Mesothelial cell of epicardium (in vitro differentiated cells): Measurements from ENCODE around the gene SH2D1B. TPM values are rescaled to one million over a fixed set of nuclear protein-coding genes. Genes with fewer than 3 reads are reported as not detected.
"Not testable (repeated sequence)": the region's sequence is repeated elsewhere in the genome, so short reads cannot be mapped to it uniquely, and the experiment has no call there.

ENCODE experiments used
- DNase-seq, 2 experiments: peaks; one replicate each; pipeline ENCODE4 v3.0.0; 2021; ENCODE audit warnings: low spot score in 2 of 2; ENCODE audit not compliant: unreplicated experiment in 2 of 2
- H3K27ac Mint-ChIP-seq: 2 replicates; pipeline ENCODE4 v1.8.0; 2021; ENCODE audit warnings: mixed read lengths
- H3K27me3 Mint-ChIP-seq: 2 replicates; pipeline ENCODE4 v1.8.0; 2021; ENCODE audit warnings: low read depth, mixed read lengths
- H3K36me3 Mint-ChIP-seq: 2 replicates; pipeline ENCODE4 v1.8.0; 2021; ENCODE audit warnings: mixed read lengths
- H3K4me1 Mint-ChIP-seq: 2 replicates; pipeline ENCODE4 v1.8.0; 2021; ENCODE audit warnings: mixed read lengths
- H3K4me3 Mint-ChIP-seq: 2 replicates; pipeline ENCODE4 v1.8.0; 2021; ENCODE audit warnings: mild to moderate bottlenecking, moderate library complexity, mixed read lengths
- H3K9me3 Mint-ChIP-seq: 2 replicates; pipeline ENCODE4 v1.8.0; 2021; ENCODE audit warnings: mixed read lengths
- CTCF ChIP-seq: fragments of 200-600 bp; sonication (generic); IDR thresholded peaks from one replicate; pipeline ENCODE4 v1.5.0; 2021; ENCODE audit warnings: antibody characterized with exemption; ENCODE audit not compliant: unreplicated experiment
- total RNA-seq: library from RNA; stranded (reverse); gene quantifications from 3 replicates; pipeline ENCODE4 v1.2.1, GENCODE V29; 2021

SH2D1B gene
- total RNA-seq, 1 donor from 2014 or later: not detected

- H3K4me1 Mint-ChIP-seq: no peaks in the 10 kb centered on the region
- TF ChIP-seq CTCF: no peak
- peaks cover 1% of the 10 kb centered on the region for H3K27me3 Mint-ChIP-seq
- no peaks in the 10 kb centered on the region for H3K36me3 Mint-ChIP-seq
- no peak for DNase-seq
- H3K9me3 Mint-ChIP-seq: peaks cover 3% of the 10 kb centered on the region
- no peak overlapping the region for H3K27ac Mint-ChIP-seq
- H3K4me3 Mint-ChIP-seq: no peak overlapping the region
Observed at GRCh38 chr1:162430583-162430982, 18.6 kb upstream of the SH2D1B start.

- no peak for DNase-seq
- no peak overlapping the region for H3K4me3 Mint-ChIP-seq
- no peaks in the 10 kb centered on the region for H3K36me3 Mint-ChIP-seq
- H3K27ac Mint-ChIP-seq: no peak overlapping the region
- no peaks in the 10 kb centered on the region for H3K27me3 Mint-ChIP-seq
- H3K4me1 Mint-ChIP-seq: no peaks in the 10 kb centered on the region
- TF ChIP-seq CTCF: no peak
- H3K9me3 Mint-ChIP-seq: peaks cover 14% of the 10 kb centered on the region
Observed at GRCh38 chr1:162422662-162423375, 10.9 kb upstream of the SH2D1B start.

GRCh38 chr1:162421258-162422164 is 9.6 kb upstream of the SH2D1B start:
- DNase-seq: no peak
- Mint-ChIP-seq H3K9me3 (peaks cover 14% of the 10 kb centered on the region), H3K27ac (no peak overlapping the region), H3K36me3 (no peaks in the 10 kb centered on the region), H3K4me1 (no peaks in the 10 kb centered on the region), H3K27me3 (no peaks in the 10 kb centered on the region), H3K4me3 (no peak overlapping the region)
- TF ChIP-seq CTCF: no peak

- Mint-ChIP-seq H3K4me1 (no peaks in the 10 kb centered on the region), H3K4me3 (no peak overlapping the region), H3K27ac (no peak overlapping the region), H3K9me3 (peaks cover 20% of the 10 kb centered on the region), H3K36me3 (no peaks in the 10 kb centered on the region), H3K27me3 (no peaks in the 10 kb centered on the region)
- no peak for TF ChIP-seq CTCF
- DNase-seq: no peak
Observed at GRCh38 chr1:162420120-162420519, 8.2 kb upstream of the SH2D1B start.

GRCh38 chr1:162419450-162419931 is 7.6 kb upstream of the SH2D1B start:
- not testable (repeated sequence) for H3K4me3 Mint-ChIP-seq, H3K27ac Mint-ChIP-seq, H3K27me3 Mint-ChIP-seq, H3K36me3 Mint-ChIP-seq, H3K4me1 Mint-ChIP-seq, DNase-seq
- peaks cover 21% of the 10 kb centered on the region for H3K9me3 Mint-ChIP-seq

GRCh38 chr1:162418584-162418983 is 6.6 kb upstream of the SH2D1B start:
- peaks cover 17% of the 10 kb centered on the region for H3K9me3 Mint-ChIP-seq
- H3K4me3 Mint-ChIP-seq, H3K27me3 Mint-ChIP-seq, DNase-seq, H3K27ac Mint-ChIP-seq, H3K4me1 Mint-ChIP-seq, H3K36me3 Mint-ChIP-seq: not testable (repeated sequence)
